HEK293 (cell line): ENCODE results near the gene TUBG1.

Source experiments
- GLI4 ChIP-seq: fragments of 450-650 bp; formaldehyde crosslinking; IDR thresholded peaks from 2 replicates; pipeline ENCODE4 v1.5.1; 2016; ENCODE audit warnings: missing biosample characterization, missing genetic modification characterization
- GLIS2 ChIP-seq: fragments of 450-650 bp; formaldehyde crosslinking; IDR thresholded peaks from 2 replicates; pipeline ENCODE4 v1.5.1; 2016; ENCODE audit warnings: missing biosample characterization, missing genetic modification characterization
- KLF9 ChIP-seq: fragments of 450-650 bp; formaldehyde crosslinking; IDR thresholded peaks from 2 replicates; pipeline ENCODE4 v1.5.1; 2016; ENCODE audit warnings: missing biosample characterization, missing genetic modification characterization, low read depth
- PRDM1 ChIP-seq: fragments of 450-650 bp; formaldehyde crosslinking; IDR thresholded peaks from 2 replicates; pipeline ENCODE4; 2016; ENCODE audit warnings: missing biosample characterization, missing genetic modification characterization
- PRDM4 ChIP-seq: fragments of 450-650 bp; formaldehyde crosslinking; IDR thresholded peaks from 2 replicates; pipeline ENCODE4 v1.5.1; 2017; ENCODE audit warnings: missing biosample characterization, missing genetic modification characterization
- REPIN1 ChIP-seq: fragments of 450-650 bp; formaldehyde crosslinking; IDR thresholded peaks from 2 replicates; pipeline ENCODE4 v1.5.1; 2017; ENCODE audit warnings: missing biosample characterization, missing genetic modification characterization, low read depth
- REST ChIP-seq: fragments of 450-650 bp; formaldehyde crosslinking; IDR thresholded peaks from 2 replicates; pipeline ENCODE4 v1.5.1; 2016; ENCODE audit warnings: missing biosample characterization, missing genetic modification characterization
- WT1 ChIP-seq: fragments of 450-650 bp; formaldehyde crosslinking; IDR thresholded peaks from 2 replicates; pipeline ENCODE4 v1.5.1; 2016; ENCODE audit warnings: missing biosample characterization, missing genetic modification characterization
- YY1 ChIP-seq: fragments of 450-650 bp; formaldehyde crosslinking; IDR thresholded peaks from 2 replicates; pipeline ENCODE4 v1.5.1; 2018; ENCODE audit warnings: missing biosample characterization, missing genetic modification characterization
- ZBTB44 ChIP-seq: fragments of 450-650 bp; IDR thresholded peaks from 2 replicates; pipeline ENCODE4 v1.5.1; 2018; ENCODE audit warnings: missing biosample characterization, mild to moderate bottlenecking, missing genetic modification characterization
- ZBTB48 ChIP-seq: fragments of 450-650 bp; formaldehyde crosslinking; IDR thresholded peaks from 2 replicates; pipeline ENCODE4 v1.5.1; 2016; ENCODE audit warnings: missing biosample characterization, missing genetic modification characterization
- ZBTB49 ChIP-seq: fragments of 450-650 bp; formaldehyde crosslinking; IDR thresholded peaks from 2 replicates; pipeline ENCODE4 v1.5.1; 2016; ENCODE audit warnings: missing biosample characterization, missing genetic modification characterization, low read depth
- ZFHX2 ChIP-seq: fragments of 450-650 bp; formaldehyde crosslinking; conservative IDR thresholded peaks from 2 replicates; pipeline ENCODE4 v1.5.1; 2016; ENCODE audit warnings: missing biosample characterization, missing genetic modification characterization
- ZNF10 ChIP-seq: fragments of 450-650 bp; formaldehyde crosslinking; IDR thresholded peaks from 2 replicates; pipeline ENCODE4 v1.5.1; 2017; ENCODE audit warnings: missing biosample characterization, missing genetic modification characterization
- ZNF157 ChIP-seq: fragments of 450-650 bp; formaldehyde crosslinking; IDR thresholded peaks from 2 replicates; pipeline ENCODE4 v1.5.1; 2016; ENCODE audit warnings: missing biosample characterization, missing genetic modification characterization
- ZNF19 ChIP-seq: fragments of 450-650 bp; formaldehyde crosslinking; IDR thresholded peaks from 2 replicates; pipeline ENCODE4; 2016; ENCODE audit warnings: missing biosample characterization, missing genetic modification characterization, low read depth
- ZNF2 ChIP-seq: fragments of 450-650 bp; formaldehyde crosslinking; IDR thresholded peaks from 2 replicates; pipeline ENCODE4 v1.5.1; 2016; ENCODE audit warnings: missing biosample characterization, missing genetic modification characterization
- ZNF324 ChIP-seq: fragments of 450-650 bp; formaldehyde crosslinking; IDR thresholded peaks from 2 replicates; pipeline ENCODE4 v1.5.1; 2016; ENCODE audit warnings: missing biosample characterization, missing genetic modification characterization
- ZNF335 ChIP-seq: fragments of 450-650 bp; formaldehyde crosslinking; conservative IDR thresholded peaks from 2 replicates; pipeline ENCODE4 v1.5.1; 2016; ENCODE audit warnings: missing biosample characterization, missing genetic modification characterization
- ZNF341 ChIP-seq: fragments of 450-650 bp; formaldehyde crosslinking; IDR thresholded peaks from 2 replicates; pipeline ENCODE4; 2016; ENCODE audit warnings: low read depth, missing biosample characterization, missing genetic modification characterization
- ZNF37A ChIP-seq: fragments of 450-650 bp; IDR thresholded peaks from 2 replicates; pipeline ENCODE4 v1.5.1; 2018; ENCODE audit warnings: missing biosample characterization, missing genetic modification characterization
- ZNF426 ChIP-seq: fragments of 450-650 bp; formaldehyde crosslinking; IDR thresholded peaks from 2 replicates; pipeline ENCODE4 v1.5.1; 2017; ENCODE audit warnings: missing biosample characterization, missing genetic modification characterization, mild to moderate bottlenecking, inconsistent platforms, moderate library complexity
- ZNF48 ChIP-seq: fragments of 450-650 bp; formaldehyde crosslinking; IDR thresholded peaks from 2 replicates; pipeline ENCODE4 v1.5.1; 2016; ENCODE audit warnings: missing biosample characterization, missing genetic modification characterization
- ZNF530 ChIP-seq: fragments of 450-650 bp; formaldehyde crosslinking; IDR thresholded peaks from 2 replicates; pipeline ENCODE4 v1.5.1; 2016; ENCODE audit warnings: low read depth, missing biosample characterization, missing genetic modification characterization
- ZNF596 ChIP-seq: fragments of 450-650 bp; IDR thresholded peaks from 2 replicates; pipeline ENCODE4 v1.5.0; 2018; ENCODE audit warnings: missing biosample characterization, mild to moderate bottlenecking, missing genetic modification characterization, moderate library complexity
- ZNF626 ChIP-seq: fragments of 450-650 bp; sonication (Bioruptor Pico); formaldehyde crosslinking; IDR thresholded peaks from 2 replicates; pipeline ENCODE4 v1.5.1; 2018; ENCODE audit warnings: missing biosample characterization, missing genetic modification characterization, inconsistent platforms
- ZNF629 ChIP-seq: fragments of 450-650 bp; formaldehyde crosslinking; IDR thresholded peaks from 2 replicates; pipeline ENCODE4 v1.5.1; 2017; ENCODE audit warnings: missing biosample characterization, missing genetic modification characterization
- ZNF639 ChIP-seq: fragments of 450-650 bp; formaldehyde crosslinking; IDR thresholded peaks from 2 replicates; pipeline ENCODE4 v1.5.1; 2016; ENCODE audit warnings: missing biosample characterization, missing genetic modification characterization
- ZNF664 ChIP-seq: fragments of 450-650 bp; formaldehyde crosslinking; IDR thresholded peaks from 2 replicates; pipeline ENCODE4 v1.5.1; 2016; ENCODE audit warnings: missing biosample characterization, missing genetic modification characterization
- ZSCAN30 ChIP-seq: fragments of 450-650 bp; IDR thresholded peaks from 2 replicates; pipeline ENCODE4 v1.5.1; 2018; ENCODE audit warnings: missing biosample characterization, mild to moderate bottlenecking, missing genetic modification characterization, moderate library complexity

Gene TUBG1

GRCh38 chr17:42566883-42567573, 42.5 kb upstream of the TUBG1 start, which contains the start of gene MLX (continued):
- peak; percentile 58; the same call in 1 of the 2 replicates for TF ChIP-seq GLI4 (tag by site-specific recombination)
- TF ChIP-seq ZSCAN30 (tag by site-specific recombination) = peak; percentile 64
- no peak for TF ChIP-seq ZNF2
- peak; percentile 82 for TF ChIP-seq ZBTB48 (tag by site-specific recombination)
- TF ChIP-seq GLIS2 (tag by site-specific recombination) = peak; percentile 93
- TF ChIP-seq PRDM4 (tag by site-specific recombination) = 0 out of 2 replicates have a peak, but pooled peaks have one; percentile 6
- no peak for TF ChIP-seq ZNF426 (tag by site-specific recombination)
- TF ChIP-seq WT1 (tag by site-specific recombination) = peak; percentile 54; the same call in 1 of the 2 replicates
- no peak; the same call in 1 of the 2 replicates for TF ChIP-seq ZNF341
- peak; percentile 53; the same call in 1 of the 2 replicates for TF ChIP-seq KLF9
- no peak for TF ChIP-seq ZNF48 (tag by site-specific recombination)
- no peak for TF ChIP-seq ZBTB49
- TF ChIP-seq ZBTB44 (tag by site-specific recombination) = 0 out of 2 replicates have a peak, but pooled peaks have one; percentile 17
- no peak for TF ChIP-seq ZNF19
- 0 out of 2 replicates have a peak, but pooled peaks have one; percentile 39 for TF ChIP-seq ZNF10
- TF ChIP-seq ZNF629 (tag by site-specific recombination) = peak; percentile 63
- TF ChIP-seq ZNF324 (tag by site-specific recombination) = no peak
- TF ChIP-seq ZNF37A (tag by site-specific recombination) = no peak
- 0 out of 2 replicates have a peak, but pooled peaks have one; percentile 19 for TF ChIP-seq ZNF596 (tag by site-specific recombination)
- peak; percentile 94 for TF ChIP-seq ZNF335 (tag by site-specific recombination)
- TF ChIP-seq REPIN1 (tag by site-specific recombination) = 0 out of 2 replicates have a peak, but pooled peaks have one; percentile 70
- peak; percentile 29; the same call in 1 of the 2 replicates for TF ChIP-seq ZNF639 (tag by site-specific recombination)
- TF ChIP-seq ZNF664 (tag by site-specific recombination) = no peak
- peak; percentile 37 for TF ChIP-seq YY1 (tag by site-specific recombination)
- TF ChIP-seq ZNF530 = no peak
- TF ChIP-seq REST = no peak
- no peak for TF ChIP-seq PRDM1 (tag by site-specific recombination)
- peak; percentile 80 for TF ChIP-seq ZFHX2 (tag by site-specific recombination)
- no peak for TF ChIP-seq ZNF626 (tag by site-specific recombination)
- no peak for TF ChIP-seq ZNF157 (tag by site-specific recombination)
